ENCODE results near the gene LRCH4. TPM values are rescaled to one million over a fixed set of nuclear protein-coding genes. Genes with fewer than 3 reads are reported as not detected.

The LRCH4 gene
- total and polyA plus RNA-seq, 9 of the 15 experiments (the other 6 are each of a cell fraction or from before 2014, with no cell fraction given) = 0.06 to 63.3 (median 15.0) TPM

- TF ChIP-seq NR2C1 (IDR thresholded peaks at IDR 0.05) (no peak), NR2C1 (tag; IDR thresholded peaks at IDR 0.05) (no peak), THAP7 (CRISPR knock-in tag; IDR thresholded peaks at IDR 0.05) (peak; percentile 33; the same call in 1 of the 2 replicates), MLX (CRISPR knock-in tag; conservative IDR thresholded peaks at IDR 0.05) (no peak), LEF1 (IDR thresholded peaks at IDR 0.05) (no peak), HDAC8 (tag; IDR thresholded peaks at IDR 0.05) (no peak), POLR2AphosphoS5 (IDR thresholded peaks at IDR 0.05; ENCODE audit: control insufficient read depth, insufficient read depth, low read depth, low read length) (no peak), ESRRA (IDR thresholded peaks at IDR 0.05; ENCODE audit: borderline replicate concordance, low read depth) (no peak), ZNF589 (CRISPR knock-in tag; IDR thresholded peaks at IDR 0.05; ENCODE audit: low read depth) (peak; percentile 48; the same call in 1 of the 2 replicates), E2F3 (CRISPR knock-in tag; IDR thresholded peaks at IDR 0.05) (no peak), POLR2H (tag; IDR thresholded peaks at IDR 0.05; ENCODE audit: low read depth) (no peak), HNRNPH1 (optimal IDR thresholded peaks at IDR 0.05; ENCODE audit: low read depth, low read length) (no peak), PRDM10 (IDR thresholded peaks at IDR 0.05; ENCODE audit: partially characterized antibody) (no peak), ZNF239 (CRISPR knock-in tag; IDR thresholded peaks at IDR 0.05) (no peak), HNRNPK (IDR thresholded peaks at IDR 0.05; ENCODE audit: low read depth, low read length, poor library complexity, severe bottlenecking) (no peak), BRD9 (IDR thresholded peaks at IDR 0.05; ENCODE audit: low read depth, partially characterized antibody) (peak; percentile 73), RBM34 (IDR thresholded peaks at IDR 0.05; ENCODE audit: borderline replicate concordance, insufficient read depth, low read length) (no peak), ZNF395 (CRISPR knock-in tag; IDR thresholded peaks at IDR 0.05) (0 out of 2 replicates have a peak, but pooled peaks have one; percentile 3), RCOR1 (IDR thresholded peaks at IDR 0.05; ENCODE audit: borderline replicate concordance in 1 of 2, low read depth in 2 of 2, low read length in 2 of 2) (no peak), TEAD1 (CRISPR knock-in tag; IDR thresholded peaks at IDR 0.05) (peak in 1 of 2 experiments; percentile 46; a peak in 1 of 4 replicates), MTA1 (IDR thresholded peaks at IDR 0.05; ENCODE audit: borderline replicate concordance) (no peak)
These were observed 47.6 kb downstream of the LRCH4 start (continued) for GRCh38 chr7:100538348-100538653.

Data from K562 (cell line).